HepG2 (cell line): Measurements from ENCODE around the gene DNAL4. TPM values are rescaled to one million over a fixed set of nuclear protein-coding genes. Genes with fewer than 3 reads are reported as not detected.
A peak's percentile ranks its signal among the peaks of the same experiment; 100 is the strongest.

ENCODE experiments used
- ATAC-seq: fragments of 200-7000 bp; cut with Tn5 transposase; 3 replicates; pipeline ENCODE4 v1.9.1; 2020; ENCODE audit warnings: mild to moderate bottlenecking, moderate library complexity
- BruUV-seq: library from RNA; stranded (reverse); fragments of 400-500 nt; replicated peaks from 2 replicates; lab custom pipeline; 2021; lab: Mats Ljungman, UMichigan
- CTCF ChIA-PET: fragments of 300-600 bp; formaldehyde crosslinking; extraction: SDS; loops from one replicate; lab custom pipeline; 2021; ENCODE audit warnings: low total read pairs, inconsistent platforms, low intra/inter-chr PET ratio; lab: Yijun Ruan, JAX
- POLR2A ChIA-PET: fragments of 350-600 bp; sonication (Branson Sonifier 250); formaldehyde crosslinking; loops from one replicate; lab custom pipeline; 2020; ENCODE audit warnings: antibody characterized with exemption, inconsistent platforms; lab: Yijun Ruan, JAX
- DNase-seq: peaks from one replicate; pipeline ENCODE4 v3.0.0-alpha.2; 2015; ENCODE audit warnings: low spot score
- FAIRE-seq: peaks from 3 replicates; lab custom pipeline; 2011; peaks lifted over from hg19 to GRCh38; lab: Jason Lieb, UNC
- H2AFZ ChIP-seq: one replicate; pipeline ENCODE4 v1.6.1; 2011; ENCODE audit warnings: low read length, inconsistent platforms
- H3K27ac ChIP-seq: fragments of 300-600 bp; 3 replicates; pipeline ENCODE4 v1.8.0; 2011; ENCODE audit warnings: mixed run types, mild to moderate bottlenecking, mixed read lengths, low read length, inconsistent platforms; ENCODE audit not compliant: insufficient read depth; ENCODE audit errors: extremely low read length
- H3K27me3 ChIP-seq, 2 experiments: fragments of 200-600 bp in 1 of 2; 2 replicates in 1 of 2; 3 replicates in 1 of 2; pipeline versions ENCODE4 v1.6.0 to v1.8.0; 2011; ENCODE audit warnings: low read length in 2 of 2, mild to moderate bottlenecking in 2 of 2, moderate library complexity in 2 of 2, inconsistent platforms in 1 of 2; ENCODE audit not compliant: insufficient read depth in 2 of 2, control insufficient read depth in 1 of 2
- H3K36me3 ChIP-seq, 2 experiments: fragments of 200-600 bp in 1 of 2; replicated peaks in 1 of 2; 2 replicates in 1 of 2; 3 replicates in 1 of 2; pipeline versions ENCODE4 v1.5.1 to v1.8.0; 2011; ENCODE audit warnings: low read length in 2 of 2, inconsistent platforms in 1 of 2; ENCODE audit not compliant: insufficient read depth in 2 of 2, control insufficient read depth in 1 of 2
- H3K4me1 ChIP-seq: 2 replicates; pipeline ENCODE4 v1.5.1; 2012; ENCODE audit warnings: low read length, inconsistent platforms; ENCODE audit not compliant: insufficient read depth
- H3K4me2 ChIP-seq: 2 replicates; pipeline ENCODE4 v1.6.0; 2011; ENCODE audit warnings: low read depth, low read length, inconsistent platforms
- H3K4me3 ChIP-seq, 3 experiments: fragments of 200-600 bp in 1 of 3; sonication (generic), shearing (Covaris generic) in 1 of 3; replicated peaks in 1 of 3; 2 replicates each; pipeline ENCODE4 v1.5.1; 2011 to 2016; ENCODE audit warnings: low read length in 3 of 3, inconsistent platforms in 2 of 3, low read depth in 2 of 3, mild to moderate bottlenecking in 2 of 3, control low read depth in 1 of 3, mixed read lengths in 1 of 3; ENCODE audit not compliant: insufficient read depth in 1 of 3
- H3K79me2 ChIP-seq: one replicate; pipeline ENCODE4 v1.6.1; 2011; ENCODE audit warnings: low read length, inconsistent platforms; ENCODE audit not compliant: insufficient read depth
- H3K9ac ChIP-seq: 2 replicates; pipeline ENCODE4 v1.6.0; 2011; ENCODE audit warnings: mild to moderate bottlenecking, low read depth, low read length, inconsistent platforms; ENCODE audit not compliant: insufficient read depth
- H3K9me3 ChIP-seq: 2 replicates; pipeline ENCODE4 v1.5.1; 2012; ENCODE audit warnings: mild to moderate bottlenecking, low read length
- H4K20me1 ChIP-seq: 2 replicates; pipeline ENCODE4 v1.6.0; 2011; ENCODE audit warnings: inconsistent platforms, mild to moderate bottlenecking, low read length, moderate library complexity; ENCODE audit not compliant: insufficient read depth
- AGO2 ChIP-seq: fragments of 200-400 bp; formaldehyde crosslinking; optimal IDR thresholded peaks from 2 replicates; pipeline ENCODE3; 2017; ENCODE audit warnings: mild to moderate bottlenecking, low read depth, low read length, moderate library complexity
- RBFOX2 ChIP-seq: fragments of 200-400 bp; formaldehyde crosslinking; IDR thresholded peaks from 2 replicates; pipeline ENCODE4 v1.6.1; 2017; ENCODE audit warnings: low read depth, mild to moderate bottlenecking, low read length
- RORA ChIP-seq: sonication (generic); formaldehyde crosslinking; IDR thresholded peaks from 2 replicates; pipeline ENCODE4 v1.5.0; 2020; ENCODE audit warnings: mild to moderate bottlenecking, missing genetic modification reagents, moderate library complexity
- ZNF720 ChIP-seq: sonication (generic); formaldehyde crosslinking; IDR thresholded peaks from 2 replicates; pipeline ENCODE4 v1.4.0; 2020; ENCODE audit warnings: missing genetic modification reagents
- WGBS: methylation state at CpG from one replicate; pipeline ENCODE4 v1.1.6; 2017; ENCODE audit warnings: low lambda C conversion rate; 5-methylcytosine and 5-hydroxymethylcytosine counted together
- in situ Hi-C: cut with HindIII; loops from 2 replicates; pipeline ENCODE4 v1.10.0; 2017; ENCODE audit warnings: low pct_unique_long_range_greater_than_20kb; ENCODE audit not compliant: extremely low pct_ligation_motif_present
- intact Hi-C: fragments of 100-400 bp; cut with micrococcal nuclease; formaldehyde crosslinking; loops from one replicate; pipeline ENCODE4 v1.10.0; 2022; ENCODE audit not compliant: unreplicated experiment
- polyA plus RNA-seq, 8 experiments: library from polyadenylated mRNA; depleted of rRNA in 3 of 8; stranded (reverse) in 7 of 8; unstranded in 1 of 8; fragments of >200 nt; fragmentation: Illumina TruSeq in 4 of 8; extraction: Trizol in 4 of 8; gene quantifications; 2 replicates each; pipeline versions ENCODE4 v1.2.1 to v1.2.3, GENCODE V29; 2011 to 2016; ENCODE audit warnings: low read depth in 4 of 8, missing spikeins in 1 of 8, mixed read lengths in 1 of 8; ENCODE audit not compliant: insufficient read depth in 1 of 8
- total RNA-seq, 5 experiments: library from RNA; depleted of rRNA; stranded (reverse); fragments of >200 nt; fragmentation: Illumina TruSeq; extraction: Trizol; gene quantifications; 2 replicates each; pipeline ENCODE4 v1.2.3, GENCODE V29; 2016; ENCODE audit warnings: low read depth in 1 of 5
- TF ChIP-seq, protein P1 (sequence below): sonication (generic); formaldehyde crosslinking; IDR thresholded peaks from 2 replicates; pipeline ENCODE4 v1.4.0; 2020; ENCODE audit warnings: missing genetic modification reagents, low read depth, mild to moderate bottlenecking, borderline replicate concordance

Gene DNAL4
- total and polyA plus RNA-seq, 2 of the 13 experiments (the other 11 are each of a cell fraction or from before 2014, with no cell fraction given) = 8.0 to 10.7 TPM

DNA sequence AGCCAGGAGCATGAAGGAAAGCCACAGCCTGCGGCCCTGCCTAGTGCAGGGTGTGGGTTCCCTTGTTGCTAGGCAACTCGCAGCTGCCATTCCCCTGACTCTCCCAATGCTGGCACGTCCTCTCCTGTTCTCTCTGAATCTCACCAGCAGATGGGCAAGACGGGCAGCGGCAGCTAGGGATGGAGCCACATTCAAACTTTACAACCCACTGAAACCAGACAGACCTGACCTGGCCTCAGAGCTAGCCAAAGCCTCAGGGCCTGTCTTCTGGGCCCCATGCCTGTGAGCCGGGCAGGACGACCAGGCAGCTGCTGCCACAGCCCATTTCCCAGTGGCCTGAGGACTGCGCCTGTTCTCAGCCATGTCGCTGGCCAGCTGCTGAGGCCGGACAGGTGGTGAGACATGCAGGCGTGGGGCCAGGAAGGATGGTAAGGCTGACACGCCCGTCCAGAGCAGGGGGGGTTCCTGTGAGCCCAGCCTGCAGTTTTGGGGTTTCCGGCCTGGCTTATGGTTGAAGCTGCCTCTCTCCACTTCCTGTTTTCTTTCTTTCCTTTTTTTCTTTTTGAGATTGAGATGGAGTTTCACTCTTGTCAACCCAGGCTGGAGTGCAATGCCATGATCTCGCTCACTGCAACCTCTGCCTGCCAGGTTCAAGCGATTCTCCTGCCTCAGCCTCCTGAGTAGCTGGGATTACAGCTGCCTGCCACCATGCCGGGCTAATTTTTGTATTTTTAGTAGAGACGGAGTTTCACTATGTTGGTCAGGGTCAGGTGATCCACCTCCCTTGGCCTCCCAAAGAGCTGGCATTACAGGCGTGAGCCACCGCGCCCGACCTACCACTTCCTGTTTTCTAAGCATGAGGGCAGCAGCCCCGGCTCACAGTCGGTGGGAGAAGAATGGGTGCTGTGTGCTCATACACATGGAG, 42.3 kb downstream of the DNAL4 start:
- WGBS = 98% methylated on average over 20 of the region's 24 CpGs
- no peak overlapping the region for H3K4me3 ChIP-seq
- H2AFZ ChIP-seq = no peak overlapping the region
- H3K36me3 ChIP-seq = peaks cover 30 to 44% of the 10 kb centered on the region in 2 experiments; a peak in 4 of 5 replicates
- DNase-seq (no peak), ATAC-seq (no peak), FAIRE-seq (no peak)
- no peak for TF ChIP-seq RORA (CRISPR knock-in tag)
- 0 out of 2 replicates have a peak, but pooled peaks have one; percentile 31 for TF ChIP-seq RBFOX2
- TF ChIP-seq AGO2 = peak; percentile 25
- POLR2A ChIA-PET = interaction anchor here (1.1 kb wide), 1 partner anchor 45 kb away, joined by 3 read pairs; no protein-coding TSS in a partner anchor
- CTCF ChIA-PET = no interaction called here
- intact Hi-C loops = no loop called here
- H3K4me2 ChIP-seq = no peak overlapping the region
- no peak overlapping the region for H3K9ac ChIP-seq
- H3K4me1 ChIP-seq = peaks cover 42% of the 10 kb centered on the region
- H3K27me3 ChIP-seq = no peaks in the 10 kb centered on the region; a peak in 1 of 5 replicates
- H4K20me1 ChIP-seq = no peaks in the 10 kb centered on the region
- no TSS peak for BruUV-seq
- in situ Hi-C loops = no loop called here
- H3K79me2 ChIP-seq = peaks cover 3% of the 10 kb centered on the region
- H3K9me3 ChIP-seq = no peaks in the 10 kb centered on the region
- H3K27ac ChIP-seq = no peak overlapping the region

DNA sequence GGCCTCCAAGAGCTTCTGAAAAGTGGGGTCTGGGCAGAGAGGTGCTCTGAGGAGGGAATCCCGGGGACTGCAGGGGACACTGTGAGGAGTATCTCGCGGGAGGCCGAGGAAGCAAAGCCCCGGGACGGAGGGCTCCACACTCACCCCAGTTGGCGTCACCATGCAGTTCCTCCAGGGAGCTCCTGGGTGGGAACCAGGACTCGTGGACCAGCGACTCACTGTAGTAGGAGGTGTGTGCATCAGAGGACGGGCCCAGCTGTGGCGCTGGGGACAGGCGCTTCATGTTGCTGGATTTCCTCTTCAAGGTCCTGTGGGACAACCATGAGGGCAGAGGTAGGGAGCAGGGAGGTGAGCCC, 42.9 kb downstream of the DNAL4 start:
- Histone ChIP-seq H2AFZ (no peak overlapping the region), H3K9ac (no peak overlapping the region), H3K4me3 (no peak overlapping the region), H3K36me3 (peaks cover 31 to 49% of the 10 kb centered on the region in 2 experiments; a peak in 4 of 5 replicates), H3K9me3 (no peaks in the 10 kb centered on the region), H3K27ac (no peak overlapping the region), H3K4me1 (peaks cover 44% of the 10 kb centered on the region), H3K27me3 (no peaks in the 10 kb centered on the region), H4K20me1 (no peaks in the 10 kb centered on the region), H3K4me2 (no peak overlapping the region), H3K79me2 (peaks cover 3% of the 10 kb centered on the region)
- CTCF ChIA-PET = no interaction called here
- FAIRE-seq = no peak
- no TSS peak for BruUV-seq
- in situ Hi-C loops = no loop called here
- no peak for ATAC-seq
- DNase-seq = no peak
- intact Hi-C loops = no loop called here
- WGBS = 100% methylated on average over 11 of the region's 12 CpGs
- POLR2A ChIA-PET = no interaction called here
- TF ChIP-seq ZNF720 (CRISPR knock-in tag) (no peak), AGO2 (peak; percentile 53)
- TF ChIP-seq, protein P1, sequence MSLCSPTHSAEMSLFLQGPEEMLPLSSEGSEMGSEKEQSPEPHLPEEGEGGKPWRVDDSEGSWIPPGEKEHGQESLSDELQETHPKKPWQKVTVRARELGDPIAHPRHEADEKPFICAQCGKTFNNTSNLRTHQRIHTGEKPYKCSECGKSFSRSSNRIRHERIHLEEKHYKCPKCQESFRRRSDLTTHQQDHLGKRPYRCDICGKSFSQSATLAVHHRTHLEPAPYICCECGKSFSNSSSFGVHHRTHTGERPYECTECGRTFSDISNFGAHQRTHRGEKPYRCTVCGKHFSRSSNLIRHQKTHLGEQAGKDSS = no peak
